KMS-11 (cell line): ENCODE data around the gene CADPS2.

Experiments
- H2AFZ ChIP-seq: fragments of 200-600 bp; sonication (generic); 2 replicates; pipeline ENCODE4 v1.6.1; 2016; ENCODE audit warnings: antibody characterized with exemption, mixed run types, low read depth
- H3K27ac ChIP-seq: fragments of 200-600 bp; sonication (generic); 2 replicates; pipeline ENCODE4 v1.6.1; 2016; ENCODE audit warnings: mild to moderate bottlenecking, mixed run types
- H3K27me3 ChIP-seq: fragments of 200-600 bp; sonication (generic); 2 replicates; pipeline ENCODE4 v1.6.1; 2017; ENCODE audit warnings: mild to moderate bottlenecking, low read depth, mixed run types, moderate library complexity; ENCODE audit not compliant: insufficient read depth
- H3K36me3 ChIP-seq: fragments of 200-600 bp; sonication (generic); 2 replicates; pipeline ENCODE4 v1.6.1; 2017; ENCODE audit warnings: mild to moderate bottlenecking, mixed run types; ENCODE audit not compliant: insufficient read depth
- H3K4me1 ChIP-seq: fragments of 200-600 bp; sonication (generic); 2 replicates; pipeline ENCODE4 v1.6.1; 2016; ENCODE audit warnings: mild to moderate bottlenecking, low read depth, mixed run types; ENCODE audit not compliant: poor library complexity, severe bottlenecking
- H3K4me2 ChIP-seq: fragments of 200-600 bp; sonication (generic); 2 replicates; pipeline ENCODE4 v1.7.0; 2016; ENCODE audit warnings: mild to moderate bottlenecking, mixed run types
- H3K4me3 ChIP-seq: fragments of 200-600 bp; sonication (generic); IDR thresholded peaks from 2 replicates; pipeline ENCODE4 v1.6.1; 2017; ENCODE audit warnings: low read depth, low read length, mixed read lengths; ENCODE audit not compliant: insufficient read depth
- H3K79me2 ChIP-seq: fragments of 200-600 bp; sonication (generic); 2 replicates; pipeline ENCODE4 v1.6.1; 2016; ENCODE audit warnings: low read depth, mixed run types; ENCODE audit not compliant: insufficient read depth
- H3K9ac ChIP-seq: fragments of 200-600 bp; sonication (generic); 2 replicates; pipeline ENCODE4 v1.6.1; 2016; ENCODE audit warnings: mild to moderate bottlenecking, mixed run types
- H4K20me1 ChIP-seq: fragments of 200-600 bp; sonication (generic); 2 replicates; pipeline ENCODE4 v1.6.1; 2016; ENCODE audit warnings: mild to moderate bottlenecking, mixed run types; ENCODE audit not compliant: insufficient read depth
- CTCF ChIP-seq: fragments of 200-600 bp; sonication (generic); conservative IDR thresholded peaks from 2 replicates; pipeline ENCODE4 v1.6.1; 2017; ENCODE audit warnings: low read depth, mild to moderate bottlenecking, antibody characterized with exemption, low read length, moderate library complexity, mixed read lengths

Gene CADPS2

GRCh38 chr7:122468945-122469344 lies 417.3 kb downstream of the CADPS2 start:
- Histone ChIP-seq H3K36me3 (no peaks in the 10 kb centered on the region), H3K9ac (no peak overlapping the region), H3K27ac (no peak overlapping the region), H3K4me1 (no peaks in the 10 kb centered on the region), H3K27me3 (no peaks in the 10 kb centered on the region), H3K79me2 (no peaks in the 10 kb centered on the region), H3K4me3 (no peak overlapping the region), H2AFZ (no peak overlapping the region), H3K4me2 (no peak overlapping the region), H4K20me1 (no peaks in the 10 kb centered on the region)
- TF ChIP-seq CTCF, result no peak

GRCh38 chr7:122467661-122468449 lies 418.4 kb downstream of the CADPS2 start:
- Histone ChIP-seq H3K27me3 (no peaks in the 10 kb centered on the region), H3K4me3 (no peak overlapping the region), H4K20me1 (no peaks in the 10 kb centered on the region), H3K79me2 (no peaks in the 10 kb centered on the region), H3K36me3 (no peaks in the 10 kb centered on the region), H3K4me1 (no peaks in the 10 kb centered on the region), H2AFZ (no peak overlapping the region), H3K27ac (no peak overlapping the region), H3K4me2 (no peak overlapping the region), H3K9ac (no peak overlapping the region)
- TF ChIP-seq CTCF, result no peak

GRCh38 chr7:122465296-122465695 lies 421.0 kb downstream of the CADPS2 start:
- Histone ChIP-seq H3K27me3 (no peaks in the 10 kb centered on the region), H3K4me3 (no peak overlapping the region), H3K4me1 (no peaks in the 10 kb centered on the region), H4K20me1 (no peaks in the 10 kb centered on the region), H3K4me2 (no peak overlapping the region), H3K27ac (no peak overlapping the region), H3K36me3 (no peaks in the 10 kb centered on the region), H3K9ac (no peak overlapping the region), H2AFZ (no peak overlapping the region), H3K79me2 (no peaks in the 10 kb centered on the region)
- TF ChIP-seq CTCF, result no peak

- Histone ChIP-seq H2AFZ (no peak overlapping the region), H3K4me2 (no peak overlapping the region), H3K79me2 (no peaks in the 10 kb centered on the region), H3K4me1 (no peaks in the 10 kb centered on the region), H4K20me1 (no peaks in the 10 kb centered on the region), H3K27ac (no peak overlapping the region), H3K9ac (no peak overlapping the region), H3K36me3 (no peaks in the 10 kb centered on the region), H3K4me3 (no peak overlapping the region), H3K27me3 (no peaks in the 10 kb centered on the region)
- TF ChIP-seq CTCF, result no peak
Measured at GRCh38 chr7:122463631-122464030, 422.6 kb downstream of the CADPS2 start.
